ENCODE data around the gene FUT8.

Gene FUT8

DNA sequence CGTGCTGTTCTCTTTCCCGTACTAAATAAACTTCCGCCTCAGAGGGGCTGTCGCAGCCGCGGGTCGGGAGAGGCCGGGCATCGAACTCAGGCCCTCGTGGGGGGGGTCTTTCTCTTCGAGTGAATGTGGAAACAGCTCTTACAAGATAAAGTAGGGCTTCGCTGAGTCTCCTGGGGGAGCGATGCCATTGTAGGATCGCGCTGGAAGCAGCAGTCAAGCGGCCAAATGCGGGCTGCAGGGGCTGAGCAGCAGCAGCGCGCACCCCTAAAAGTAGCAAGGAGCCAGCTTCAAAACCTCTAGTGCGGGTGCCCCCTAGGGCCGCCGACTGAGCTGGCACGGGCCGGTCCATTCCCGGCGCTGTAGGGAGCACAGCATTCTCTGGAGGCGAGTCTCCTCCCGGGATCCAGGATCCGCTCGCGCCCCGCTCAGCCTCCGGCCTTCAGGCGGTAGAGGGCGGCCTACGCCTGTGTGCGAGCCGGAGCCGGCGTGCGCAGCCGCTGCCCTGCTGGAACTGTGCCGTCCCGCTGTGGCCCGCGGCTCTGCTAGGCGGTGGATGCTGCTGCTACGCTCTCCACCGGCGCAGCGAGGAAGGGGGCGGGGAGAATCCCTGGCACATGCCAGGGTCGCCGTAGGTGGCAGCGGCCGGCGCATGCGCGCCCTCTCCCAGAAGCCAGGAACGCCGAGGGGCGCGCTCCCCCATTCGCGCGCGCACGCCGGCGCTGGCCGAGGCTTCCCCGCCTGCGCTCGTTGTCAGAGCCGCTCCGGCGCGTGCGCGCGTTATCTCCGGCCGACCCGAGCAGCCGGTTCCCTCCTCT lies at the start of gene FUT8:
TSS of gene FUT8 (plus strand) at position 699 of the 815 bp plus-strand sequence. CDS start 148,834 bp downstream, outside the sequence.
- DNase-seq (ENCODE audit: low read depth in 2 of 2): peak; percentile 91 to 95

DNA sequence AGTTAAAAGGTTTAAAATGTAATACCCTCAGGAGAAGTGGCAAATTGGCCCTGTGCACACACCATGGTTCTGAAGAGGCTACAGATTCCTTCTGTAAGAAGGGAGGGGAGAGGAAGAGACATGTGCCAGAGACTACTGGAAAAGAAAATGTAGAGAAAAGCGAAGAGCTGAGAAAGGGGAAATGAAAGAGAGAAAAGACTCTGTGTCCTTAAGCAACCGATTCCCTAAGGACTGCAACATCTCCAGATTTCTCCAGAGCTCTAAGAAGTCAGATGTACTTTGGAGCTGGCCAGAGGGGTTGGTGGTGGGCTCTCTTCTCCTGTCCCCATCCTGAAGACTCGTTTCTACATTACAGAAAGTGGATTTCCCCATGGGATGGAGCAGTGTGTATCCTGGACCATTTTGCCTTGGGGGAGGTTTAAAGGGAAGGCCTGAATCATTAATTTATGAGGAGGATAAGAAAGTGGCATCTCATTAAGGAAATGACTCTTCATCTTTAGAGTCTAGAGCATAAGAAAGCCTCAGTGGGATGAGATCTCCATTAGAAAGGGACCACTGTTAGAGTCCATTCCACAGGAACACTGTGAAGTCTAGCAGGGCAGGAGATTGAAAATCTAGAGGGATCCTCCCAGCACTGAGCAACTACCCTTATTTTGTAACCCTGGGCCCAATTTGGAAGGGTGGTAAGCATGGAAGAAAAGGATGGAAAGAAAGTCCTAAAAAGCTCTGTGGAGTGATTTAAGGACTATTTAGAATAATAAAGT lies 45.5 kb upstream of the FUT8 start:
- no peak for DNase-seq (ENCODE audit: low read depth in 2 of 2)

DNA sequence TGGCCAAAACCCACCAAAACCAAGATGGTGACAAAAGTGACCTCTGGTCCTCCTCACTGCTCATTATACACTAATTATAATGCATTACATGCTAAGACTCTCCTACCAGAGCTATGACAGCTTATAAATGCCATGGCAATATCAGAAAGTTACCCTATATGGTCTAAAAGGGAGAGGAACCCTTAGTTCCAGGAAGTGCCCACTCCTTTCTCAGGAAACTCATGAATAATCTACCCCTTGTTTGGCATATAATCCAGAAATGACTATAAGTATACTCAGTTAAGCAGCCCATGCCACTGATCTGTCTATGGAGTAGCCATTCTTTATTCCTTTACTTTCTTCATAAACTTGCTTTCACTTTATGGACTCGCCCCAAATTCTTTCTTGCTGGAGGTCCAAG lies 43.0 kb upstream of the FUT8 start:
- peak in 1 of 2 donors; percentile 19 for DNase-seq (ENCODE audit: low read depth in 2 of 2)

DNA sequence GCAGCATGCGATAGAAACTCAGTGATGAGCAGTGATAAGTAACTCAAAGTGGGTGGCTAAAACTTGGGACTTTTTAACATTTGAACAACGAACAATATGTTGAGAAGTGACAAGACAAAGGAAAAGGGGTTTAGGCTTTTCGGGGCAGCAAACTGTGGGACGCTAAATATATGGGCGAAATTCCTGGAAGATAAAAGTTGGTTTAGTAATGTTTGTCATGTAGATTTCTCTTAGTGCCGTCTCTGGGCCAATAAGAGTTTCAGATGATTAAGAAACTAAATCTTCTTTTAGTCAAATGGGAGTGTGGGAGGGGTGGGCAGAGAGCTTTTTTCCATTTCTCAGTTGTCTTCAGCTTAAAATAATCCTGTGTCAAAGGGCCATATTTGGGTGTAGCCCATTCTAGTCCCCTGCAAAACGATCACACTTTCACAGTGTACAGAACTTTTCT lies 41.7 kb upstream of the FUT8 start:
- DNase-seq (ENCODE audit: low read depth in 2 of 2): no peak

DNA sequence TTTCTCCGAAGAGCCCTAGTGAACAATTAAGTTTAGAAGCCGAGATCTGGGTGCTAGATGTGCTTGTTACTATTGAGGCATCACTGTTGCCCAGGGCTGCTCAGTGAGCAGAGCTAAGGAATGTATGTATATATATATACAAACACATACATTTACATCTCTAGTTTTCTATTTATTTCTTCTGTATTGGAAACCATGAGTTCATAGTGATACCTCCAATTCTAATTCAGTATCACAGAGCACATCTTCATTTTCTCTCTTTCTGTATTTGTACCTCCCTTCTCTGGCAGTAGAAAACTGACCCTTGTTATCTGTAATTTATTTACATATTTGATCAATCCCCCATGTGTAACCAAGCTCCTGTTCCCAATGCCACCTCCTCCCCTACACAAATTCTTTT lies 40.7 kb upstream of the FUT8 start:
- no peak for DNase-seq (ENCODE audit: low read depth in 2 of 2)

DNA sequence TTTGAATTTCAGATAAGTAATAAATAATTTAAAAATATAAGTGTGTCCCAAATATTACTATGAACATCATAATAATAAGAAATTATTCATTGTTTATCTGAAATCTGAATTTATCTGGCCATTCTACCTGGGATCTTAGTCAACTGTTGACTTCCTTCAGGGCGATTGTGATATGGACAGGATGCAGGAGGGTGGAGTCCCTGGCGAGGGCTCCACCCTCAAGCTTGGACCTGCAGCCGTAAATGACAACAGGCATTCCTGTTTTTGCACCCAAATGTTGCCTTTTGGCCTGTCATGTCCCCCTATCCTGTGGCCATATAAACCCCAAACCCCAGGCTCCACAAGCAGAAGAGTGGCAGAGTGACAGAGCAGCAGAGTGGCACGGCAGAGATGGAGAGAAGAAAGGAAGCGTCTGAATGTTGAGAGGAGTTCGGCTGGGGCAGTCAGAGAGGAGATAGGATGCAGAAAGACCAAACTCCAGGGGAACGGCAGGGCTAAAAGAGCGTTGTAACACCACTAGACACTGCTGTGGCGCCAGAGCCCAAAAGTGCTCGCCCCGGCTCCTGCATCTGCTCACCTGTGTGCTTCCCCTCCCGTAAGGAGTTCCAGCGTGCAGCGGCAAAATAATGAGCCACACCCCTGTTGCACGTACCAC lies 39.4 kb upstream of the FUT8 start:
- DNase-seq (ENCODE audit: low read depth in 2 of 2): no peak

DNA sequence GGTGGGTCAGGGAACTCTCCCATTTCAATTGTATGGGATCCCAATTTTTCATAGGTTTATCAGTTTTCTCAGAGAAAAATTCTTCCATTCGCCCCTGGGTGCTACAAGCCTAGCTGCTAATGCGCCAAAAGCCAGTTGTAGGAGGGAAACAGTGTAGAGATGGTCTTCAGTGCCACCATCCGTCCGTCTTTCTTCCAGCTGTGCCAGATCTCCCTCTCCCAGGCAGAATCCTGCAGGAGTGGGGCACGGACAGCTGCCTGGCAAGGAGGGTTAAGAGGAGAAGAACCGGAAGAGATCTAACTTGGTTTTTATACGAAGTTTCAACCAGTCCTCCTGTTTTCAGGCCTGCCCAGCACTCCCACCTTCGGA lies 38.9 kb upstream of the FUT8 start:
- DNase-seq (ENCODE audit: low read depth in 2 of 2): no peak

DNA sequence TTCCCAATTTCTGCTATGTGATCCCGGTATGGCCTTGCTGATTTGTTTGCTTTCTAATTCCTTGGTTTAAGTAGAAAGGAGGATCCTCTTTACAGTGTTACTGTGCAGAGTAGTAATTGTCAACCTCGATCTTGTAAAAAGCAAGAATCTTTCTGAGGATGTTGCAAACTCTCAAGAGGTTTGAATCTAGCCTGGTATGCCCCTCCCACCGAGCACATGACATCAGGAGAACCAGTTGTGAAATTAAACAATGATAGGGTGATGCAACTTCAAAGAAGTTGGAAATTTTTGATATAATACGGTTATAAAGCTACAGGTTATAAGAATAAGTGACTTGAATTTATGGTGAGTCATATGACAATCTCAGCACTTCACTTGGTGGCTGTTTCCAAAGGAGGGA lies 35.0 kb upstream of the FUT8 start:
- DNase-seq (ENCODE audit: low read depth in 2 of 2): no peak

DNA sequence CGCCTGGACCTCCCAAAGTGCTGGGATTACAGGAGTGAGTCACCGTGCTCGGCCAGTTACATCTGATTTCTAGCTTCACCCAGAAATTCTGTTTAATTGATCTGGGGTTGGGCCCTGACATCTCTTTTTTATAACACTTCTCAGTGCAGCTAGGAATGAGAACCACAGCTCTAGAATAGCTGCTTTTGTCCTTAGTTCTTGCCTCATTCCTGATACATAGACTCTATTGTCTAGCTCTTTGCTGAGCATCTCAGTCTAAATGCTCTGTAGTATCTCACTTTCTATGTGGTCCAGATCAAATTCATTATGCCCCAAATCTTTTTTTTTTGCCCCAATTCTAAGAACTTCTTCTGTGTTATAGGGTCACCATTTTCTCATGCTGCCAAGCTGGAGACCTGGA lies 29.9 kb upstream of the FUT8 start:
- no peak for DNase-seq (ENCODE audit: low read depth in 2 of 2)

DNA sequence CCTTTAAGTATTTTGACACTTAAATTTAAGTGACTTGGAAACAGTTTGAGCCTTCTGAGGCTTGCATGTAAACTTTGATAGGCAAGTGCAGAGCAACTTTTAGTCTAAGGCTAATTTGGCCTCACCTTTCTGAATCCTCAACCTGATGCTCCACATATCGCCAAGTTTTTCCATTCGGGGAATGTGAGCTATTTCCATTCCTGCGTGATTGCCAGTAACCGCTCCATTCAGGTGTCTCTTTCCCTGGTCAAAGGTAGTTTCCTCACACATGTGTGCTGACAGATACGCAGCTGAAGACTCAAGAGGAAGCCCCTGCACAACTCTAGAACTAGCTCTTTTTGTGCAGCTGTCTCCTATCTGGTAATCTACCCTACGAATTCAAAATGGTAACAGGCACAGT lies 25.4 kb upstream of the FUT8 start:
- DNase-seq (ENCODE audit: low read depth in 2 of 2): no peak

DNA sequence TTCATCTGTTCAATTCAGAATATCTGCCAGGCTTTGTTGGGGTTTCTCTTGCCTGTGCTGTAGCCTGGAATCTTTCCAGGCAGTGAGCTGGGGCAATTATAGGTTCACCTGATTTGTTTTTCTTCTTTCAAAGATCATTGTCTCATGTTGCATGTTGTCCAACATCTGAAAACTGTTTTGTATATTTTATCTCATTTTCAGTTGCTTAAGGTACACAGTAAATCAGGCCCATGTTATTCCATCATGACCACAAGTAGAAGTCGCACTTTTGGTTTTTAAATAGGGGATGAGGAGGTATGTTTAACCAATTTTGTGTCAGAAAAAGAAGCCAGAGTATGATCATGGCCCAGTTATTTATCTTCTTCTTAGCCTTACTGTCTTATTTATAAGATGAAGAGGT lies 24.9 kb upstream of the FUT8 start:
- no peak for DNase-seq (ENCODE audit: low read depth in 2 of 2)

DNA sequence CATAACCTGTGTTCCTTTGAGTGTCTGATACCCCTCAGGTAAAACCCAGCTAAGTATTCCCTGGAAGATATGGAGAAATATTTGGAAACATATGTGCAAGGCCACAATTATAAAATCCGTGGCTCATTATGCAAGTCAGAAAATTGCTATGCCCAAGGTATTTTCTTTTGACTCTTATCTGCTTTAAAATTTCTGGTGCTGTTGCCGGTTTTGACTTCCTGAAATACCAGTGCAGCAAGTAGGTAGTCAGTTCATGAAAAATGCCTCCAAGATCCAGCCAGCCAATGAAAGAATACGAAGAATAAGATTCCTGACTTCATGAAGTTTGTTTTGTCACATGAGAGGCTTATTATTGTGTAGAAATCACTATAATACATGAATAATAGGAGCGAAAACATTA lies 20.2 kb upstream of the FUT8 start:
- DNase-seq (ENCODE audit: low read depth in 2 of 2): no peak

DNA sequence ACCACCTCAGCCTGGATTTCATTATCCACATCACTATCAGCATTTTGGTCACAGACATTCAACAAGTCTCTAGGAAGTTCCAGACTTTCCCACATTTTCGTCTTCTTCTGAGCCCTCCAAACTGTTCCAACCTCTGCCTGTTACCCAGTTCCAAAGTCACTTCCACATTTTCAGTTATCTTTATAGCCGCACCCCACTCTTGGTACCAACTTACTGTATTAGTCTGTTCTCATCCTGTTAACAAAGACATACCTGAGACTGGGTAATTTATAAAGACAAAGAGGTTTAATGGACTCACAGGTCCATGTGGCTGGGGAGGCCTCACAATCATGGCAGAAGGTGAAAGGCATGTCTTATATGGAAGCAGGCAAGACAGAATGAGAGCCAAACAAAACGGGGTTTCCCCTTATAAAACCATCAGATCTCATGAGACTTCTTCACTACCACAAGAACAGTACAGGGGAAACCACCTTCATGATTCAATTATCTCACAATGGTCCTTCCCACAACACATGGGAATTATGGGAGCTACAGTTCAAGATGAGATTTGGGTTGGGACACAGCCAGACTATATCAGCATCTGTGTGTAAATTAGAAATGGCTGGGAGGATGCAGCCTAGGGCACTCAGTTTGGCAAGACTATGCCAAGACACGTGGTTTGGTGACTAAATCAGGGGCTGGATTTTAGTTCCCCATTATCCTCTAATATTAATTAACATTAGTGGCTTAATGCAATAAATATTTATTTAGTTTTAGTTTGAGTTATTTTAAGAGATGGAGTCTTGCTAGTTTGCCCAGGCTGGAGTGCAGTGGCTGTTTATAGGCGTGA lies 16.2 kb upstream of the FUT8 start:
- no peak for DNase-seq (ENCODE audit: low read depth in 2 of 2)

DNA sequence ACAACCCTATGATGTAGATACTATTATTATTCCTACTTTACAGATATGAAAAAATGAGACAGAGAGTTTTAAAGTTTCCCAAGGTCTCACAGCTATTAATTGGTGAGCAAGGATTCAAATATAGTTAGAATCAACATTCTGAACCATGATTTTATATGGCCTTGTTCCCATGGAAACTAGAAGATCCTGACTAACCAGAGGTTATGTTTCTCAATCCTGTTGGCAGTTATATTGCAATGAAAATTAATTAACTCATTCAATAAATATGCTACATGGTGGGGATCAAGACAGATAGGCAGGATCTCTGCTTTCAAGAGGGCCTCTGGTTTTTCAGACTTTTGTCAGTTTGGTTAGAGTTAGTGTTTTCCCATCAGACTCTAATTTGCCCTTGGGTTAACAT lies 9.3 kb upstream of the FUT8 start:
- no peak for DNase-seq (ENCODE audit: low read depth in 2 of 2)

DNA sequence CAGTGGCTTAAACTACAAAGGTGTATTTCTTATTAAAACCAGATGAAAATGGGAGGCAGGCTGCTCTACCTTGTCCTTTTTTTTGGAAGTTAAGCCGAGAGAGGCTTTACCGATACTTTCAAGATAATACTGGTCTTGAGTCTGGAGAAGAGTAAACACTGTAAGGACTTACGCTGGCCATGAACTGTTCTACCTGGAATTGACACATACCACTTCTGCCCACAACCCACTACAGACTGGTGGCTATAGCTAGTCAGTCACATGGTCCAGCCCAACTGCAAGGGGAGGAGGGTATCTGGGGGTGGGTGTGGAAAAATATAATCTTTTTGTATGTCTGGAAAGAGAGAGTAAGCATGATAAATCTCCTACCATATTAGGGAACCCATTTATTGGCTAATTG lies 4.4 kb upstream of the FUT8 start:
- DNase-seq (ENCODE audit: low read depth in 2 of 2): no peak

DNA sequence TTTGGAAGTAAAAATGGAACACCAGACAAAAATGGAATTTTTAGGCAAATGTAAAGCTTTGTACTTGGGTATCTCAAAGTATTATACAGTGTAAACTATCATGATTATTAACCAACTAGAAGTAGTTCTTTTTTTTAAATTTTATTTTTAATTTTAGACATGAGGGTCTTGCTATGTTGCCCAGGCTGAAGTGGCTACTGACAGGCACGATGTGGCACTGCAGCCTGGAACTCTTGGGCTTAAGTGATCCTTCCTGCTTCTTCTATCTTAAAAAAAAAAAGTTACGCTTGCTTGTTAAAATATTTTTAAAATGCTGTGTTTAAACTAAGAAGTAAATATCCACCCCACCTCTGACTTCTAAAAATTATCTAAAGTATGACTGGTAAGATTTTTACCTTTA lies 1.9 kb upstream of the FUT8 start:
- DNase-seq (ENCODE audit: low read depth in 2 of 2): no peak

DNA sequence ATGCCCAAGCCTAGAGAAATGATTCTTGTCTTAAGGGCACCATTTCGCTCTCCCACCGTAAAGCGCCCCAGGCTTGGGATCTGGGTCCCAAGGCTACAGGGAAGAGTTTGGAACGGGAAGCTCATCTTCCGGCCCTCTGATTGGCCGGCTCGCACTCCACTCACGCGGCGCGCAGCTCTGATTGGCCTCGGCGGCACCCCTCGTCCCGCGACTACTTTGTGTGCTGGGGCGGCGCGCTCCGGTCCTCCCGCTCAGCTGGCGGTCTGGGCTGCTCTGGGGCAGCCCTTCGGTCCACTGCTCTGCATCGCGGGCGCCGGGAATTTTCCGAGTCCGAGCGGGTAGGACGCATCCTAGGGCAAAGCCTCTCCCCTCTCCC lies 886 bp upstream of the FUT8 start:
- DNase-seq (ENCODE audit: low read depth in 2 of 2): peak; percentile 71 to 72

DNA sequence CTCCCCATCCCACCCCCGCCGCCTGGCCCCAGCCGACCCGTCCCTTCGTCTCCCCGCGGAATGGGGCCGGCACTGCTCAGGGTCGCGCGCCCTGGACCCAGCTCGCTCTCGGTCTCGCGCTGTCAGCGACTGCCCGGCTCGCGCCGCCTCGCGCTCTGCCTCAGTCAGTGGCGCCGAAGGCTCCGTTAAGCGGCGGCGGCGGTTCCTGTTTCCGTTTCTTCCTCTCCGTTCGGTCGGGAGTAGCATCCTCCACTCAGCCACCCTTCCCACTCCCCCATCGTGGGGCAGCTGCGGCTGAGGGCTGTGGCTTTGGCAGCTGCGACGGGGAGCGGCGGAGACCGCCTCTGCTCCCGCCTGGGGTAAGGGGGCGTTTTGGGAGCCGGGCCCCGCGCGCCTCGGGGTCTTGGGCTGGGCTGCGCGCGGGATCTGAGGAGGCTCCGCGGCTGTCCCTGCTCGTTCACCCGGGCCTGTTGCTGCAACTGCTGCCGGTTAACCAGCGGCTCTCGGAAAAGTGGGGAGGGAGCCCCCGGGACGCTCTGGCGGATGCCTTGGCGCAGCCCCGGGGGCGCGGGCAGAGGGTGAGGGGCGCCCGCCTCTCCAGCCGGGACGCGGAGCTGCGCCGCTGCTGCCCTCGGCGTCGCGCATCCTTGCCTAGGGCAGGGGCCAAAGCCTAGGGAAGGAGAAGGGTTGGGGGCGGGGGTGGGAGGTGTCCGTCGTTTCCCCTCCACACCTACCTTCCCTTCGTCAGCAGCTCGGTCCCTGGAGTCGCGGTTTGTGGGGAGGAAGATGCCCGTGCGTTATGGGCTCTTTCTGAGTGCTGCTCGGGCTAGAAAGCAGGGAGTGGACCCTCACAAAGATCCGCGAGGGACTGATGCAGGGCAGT lies 567 bp downstream of the FUT8 start:
- DNase-seq (ENCODE audit: low read depth in 2 of 2): peak; percentile 12 to 52

DNA sequence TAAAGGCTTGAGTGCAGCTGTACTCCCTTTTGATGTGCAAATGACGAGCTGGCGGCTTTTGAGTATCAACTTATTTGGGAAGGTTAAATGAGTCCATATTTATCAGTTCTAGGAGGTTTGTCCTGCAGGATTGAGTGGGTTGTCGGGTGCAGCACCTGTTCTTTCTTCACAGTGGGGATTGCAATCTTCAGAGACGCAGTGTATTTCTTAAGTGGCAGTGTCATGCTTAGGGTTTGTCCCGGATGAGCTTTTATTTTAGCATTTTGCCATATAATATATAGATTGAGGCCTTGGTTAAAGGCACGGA lies 1.2 kb downstream of the FUT8 start:
- no peak for DNase-seq (ENCODE audit: low read depth in 2 of 2)

DNA sequence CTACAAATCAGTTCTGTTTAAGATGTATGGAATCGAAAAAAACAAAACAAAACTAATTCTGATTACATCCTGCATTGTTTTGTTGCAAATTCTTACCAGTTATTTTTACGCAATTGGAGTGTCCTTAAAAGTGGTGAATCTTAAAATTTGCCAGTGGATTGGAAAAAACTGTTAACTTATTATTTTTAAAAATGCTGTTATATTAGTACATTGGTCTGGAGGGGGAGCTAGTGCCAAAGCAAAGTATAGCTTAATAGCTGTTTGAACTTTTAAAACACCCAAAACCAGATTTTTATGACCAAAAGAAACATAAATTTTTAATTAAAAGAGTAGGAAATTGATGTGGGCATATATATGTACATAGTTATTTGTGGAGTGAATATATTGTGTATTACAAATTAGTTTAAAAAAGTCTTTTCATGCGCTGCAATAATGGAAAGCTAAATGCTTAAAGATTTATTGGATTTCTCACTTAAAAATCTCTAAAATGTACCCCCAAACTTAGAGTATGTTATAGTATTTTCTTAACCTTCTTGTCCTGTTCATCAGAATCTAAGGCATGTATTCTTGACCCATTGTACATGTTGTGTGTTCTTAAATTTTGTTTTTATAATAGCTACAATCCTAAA lies 2.5 kb downstream of the FUT8 start:
- DNase-seq (ENCODE audit: low read depth in 2 of 2): no peak

DNA sequence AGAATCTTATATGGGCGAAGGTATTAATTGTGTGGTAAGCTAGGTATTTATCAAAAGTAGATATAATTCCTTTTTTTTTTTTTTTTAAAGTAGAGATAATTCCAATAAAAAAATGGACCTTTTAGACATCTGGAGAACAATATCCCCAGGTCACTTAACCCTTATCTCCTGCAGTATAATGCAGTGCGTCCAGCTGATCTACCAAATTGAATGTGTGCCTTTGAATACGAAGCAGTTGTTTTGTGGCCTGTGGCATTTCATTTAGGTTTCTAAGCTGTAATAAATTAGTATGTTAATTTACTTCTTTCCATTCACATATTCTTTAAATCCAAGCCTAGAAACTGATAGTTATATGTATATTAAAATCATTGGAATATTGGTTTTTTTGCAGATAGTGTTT lies 3.1 kb downstream of the FUT8 start:
- DNase-seq (ENCODE audit: low read depth in 2 of 2): no peak
